RWPE2 (cell line): ENCODE measurements around the gene MATCAP1.

Experiments used
- ATAC-seq: fragments of 200-7000 bp; cut with Tn5 transposase; 3 replicates; pipeline ENCODE4 v1.9.1; 2021; ENCODE audit warnings: low read depth
- DNase-seq: peaks from one replicate; pipeline ENCODE4 v3.0.0-alpha.2; 2020; ENCODE audit warnings: low spot score
- H3K27ac ChIP-seq: fragments of 450-650 bp; 2 replicates; pipeline ENCODE4 v1.5.1; 2017; ENCODE audit warnings: mild to moderate bottlenecking; ENCODE audit not compliant: poor library complexity, severe bottlenecking
- H3K27me3 ChIP-seq: fragments of 250-450 bp; sonication (Bioruptor Pico); 2 replicates; pipeline ENCODE4 v1.5.1; 2021; ENCODE audit warnings: mild to moderate bottlenecking, moderate library complexity; ENCODE audit not compliant: insufficient read depth, poor library complexity, severe bottlenecking
- H3K36me3 ChIP-seq: fragments of 250-450 bp; sonication (Bioruptor Pico); 2 replicates; pipeline ENCODE4 v1.5.1; 2020; ENCODE audit warnings: low read depth, mild to moderate bottlenecking, moderate library complexity
- H3K4me1 ChIP-seq: fragments of 250-450 bp; sonication (Bioruptor Pico); 2 replicates; pipeline ENCODE4 v1.5.1; 2021; ENCODE audit warnings: mild to moderate bottlenecking, moderate library complexity; ENCODE audit not compliant: insufficient read depth, poor library complexity, severe bottlenecking
- H3K4me3 ChIP-seq: fragments of 250-450 bp; sonication (Bioruptor Pico); 2 replicates; pipeline ENCODE4 v1.5.1; 2021; ENCODE audit warnings: mild to moderate bottlenecking, moderate library complexity; ENCODE audit not compliant: severe bottlenecking
- H3K9me3 ChIP-seq: fragments of 250-450 bp; sonication (Bioruptor Pico); 2 replicates; pipeline ENCODE4 v1.5.1; 2021; ENCODE audit warnings: mild to moderate bottlenecking, moderate library complexity; ENCODE audit not compliant: severe bottlenecking
- CTCF ChIP-seq: fragments of 450-650 bp; IDR thresholded peaks from one replicate; pipeline ENCODE4 v1.5.1; 2017; ENCODE audit warnings: mild to moderate bottlenecking, moderate library complexity; ENCODE audit not compliant: poor library complexity, severe bottlenecking

The MATCAP1 gene

GRCh38 chr16:67228034-67228785 lies 44.4 kb upstream of the MATCAP1 start:
- Histone ChIP-seq H3K9me3 (no peaks in the 10 kb centered on the region), H3K4me1 (peaks cover 6% of the 10 kb centered on the region), H3K27ac (no peak overlapping the region), H3K36me3 (peaks cover 55% of the 10 kb centered on the region), H3K4me3 (peak overlapping the region; percentile 86), H3K27me3 (no peaks in the 10 kb centered on the region)
- no peak for DNase-seq
- no peak for TF ChIP-seq CTCF
- no peak for ATAC-seq

- Histone ChIP-seq H3K4me1 (peaks cover 6% of the 10 kb centered on the region), H3K4me3 (peak overlapping the region; percentile 86), H3K9me3 (no peaks in the 10 kb centered on the region), H3K27me3 (no peaks in the 10 kb centered on the region), H3K36me3 (peaks cover 48% of the 10 kb centered on the region), H3K27ac (peak overlapping the region; percentile 35)
- TF ChIP-seq CTCF, result no peak
- DNase-seq (no peak), ATAC-seq (no peak)
Measured at GRCh38 chr16:67227567-67227921, 43.8 kb upstream of the MATCAP1 start.

- peak; percentile 98 for DNase-seq
- Histone ChIP-seq H3K27me3 (no peaks in the 10 kb centered on the region), H3K9me3 (no peaks in the 10 kb centered on the region), H3K4me1 (peaks cover 6% of the 10 kb centered on the region), H3K4me3 (peak within 1 kb of the TSS; percentile 86), H3K36me3 (peaks cover 43% of the 10 kb centered on the region), H3K27ac (peak within 1 kb of the TSS; percentile 35)
- ATAC-seq, result peak; percentile 89
- TF ChIP-seq CTCF, result peak; percentile 24
Measured at GRCh38 chr16:67226804-67227566, 43.2 kb upstream of the MATCAP1 start, which contains the start of gene TMEM208. Gene TMEM208 (plus strand): TSS chr16:67227130. CDS start chr16:67227219, 89 bp downstream.

- no peak for TF ChIP-seq CTCF
- no peak for DNase-seq
- H3K27ac ChIP-seq, result peak overlapping the region; percentile 35
Measured at GRCh38 chr16:67226295-67226803, 42.6 kb upstream of the MATCAP1 start.

More at GRCh38 chr16:67226295-67226803, 42.6 kb upstream of the MATCAP1 start:
- Histone ChIP-seq H3K4me1 (peaks cover 6% of the 10 kb centered on the region), H3K36me3 (peaks cover 36% of the 10 kb centered on the region), H3K4me3 (peak overlapping the region; percentile 86), H3K9me3 (no peaks in the 10 kb centered on the region), H3K27me3 (no peaks in the 10 kb centered on the region)
- ATAC-seq, result peak; percentile 24; the same call in 2 of the 3 replicates
